GM12878 (cell line): Measurements from ENCODE around the gene KLHDC10. TPM values are rescaled to one million over a fixed set of nuclear protein-coding genes. Genes with fewer than 3 reads are reported as not detected.

Experiments
- BHLHE40 ChIP-seq, 2 experiments: fragments of 450-650 bp in 1 of 2; IDR thresholded peaks; 2 replicates each; pipeline ENCODE4 v1.6.1; 2011 to 2017; ENCODE audit warnings: low read depth in 2 of 2, borderline replicate concordance in 1 of 2, improper control_type of control experiment in 1 of 2, low read length in 1 of 2, mild to moderate bottlenecking in 1 of 2
- BMI1 ChIP-seq: fragments of 450-650 bp; IDR thresholded peaks from 2 replicates; pipeline ENCODE4 v1.6.1; 2016; ENCODE audit warnings: mild to moderate bottlenecking, moderate library complexity, borderline replicate concordance
- CREM ChIP-seq: IDR thresholded peaks from 2 replicates; pipeline ENCODE4 v1.6.1; 2014; ENCODE audit warnings: antibody characterized with exemption, low read depth
- EZH2 ChIP-seq: IDR thresholded peaks from 2 replicates; pipeline ENCODE4 v1.6.1; 2012; ENCODE audit warnings: low read depth, mild to moderate bottlenecking, control low read depth, inconsistent platforms, low read length, borderline replicate concordance; ENCODE audit not compliant: control insufficient read depth
- IKZF2 ChIP-seq, 2 experiments: fragments of 450-650 bp; IDR thresholded peaks; 2 replicates each; pipeline ENCODE4 v1.6.1; 2017; ENCODE audit warnings: mild to moderate bottlenecking in 2 of 2, moderate library complexity in 2 of 2
- SIX5 ChIP-seq: IDR thresholded peaks from 2 replicates; pipeline ENCODE4 v1.6.1; 2011; ENCODE audit warnings: mild to moderate bottlenecking, low read depth, low read length, moderate library complexity; ENCODE audit not compliant: severe bottlenecking
- ZBED1 ChIP-seq: IDR thresholded peaks from 2 replicates; pipeline ENCODE4 v1.6.1; 2016; ENCODE audit warnings: borderline replicate concordance
- polyA plus RNA-seq, 11 experiments: library from polyadenylated mRNA; depleted of rRNA in 4 of 11; unstranded in 6 of 11; stranded (reverse) in 5 of 11; fragments of >200 nt; fragmentation: Nextera tagmentation in 4 of 11; fragmentation: Illumina TruSeq in 1 of 11; extraction: Ambion mirVana in 4 of 11; extraction: Trizol in 1 of 11; gene quantifications; 1 replicate in 1 of 11; 2 replicates in 10 of 11; pipeline versions ENCODE4 v1.2.1 to v1.2.3, GENCODE V29; 2011 to 2016; ENCODE audit warnings: inconsistent platforms in 2 of 11, missing spikeins in 2 of 11, low read depth in 1 of 11
- total RNA-seq, 4 experiments: library from RNA; depleted of rRNA in 3 of 4; stranded (reverse); fragments of >200 nt in 3 of 4; fragmentation: Illumina TruSeq in 1 of 4; extraction: Trizol in 1 of 4; gene quantifications; 2 replicates each; pipeline versions ENCODE4 v1.2.1 to v1.2.3, GENCODE V29; 2013 to 2021
- TF ChIP-seq, protein P1 (sequence below): fragments of 450-650 bp; IDR thresholded peaks from 2 replicates; pipeline ENCODE4 v1.6.1; 2017; ENCODE audit warnings: borderline replicate concordance
- TF ChIP-seq, protein P2 (sequence below): IDR thresholded peaks from 2 replicates; pipeline ENCODE4 v1.6.1; 2012; ENCODE audit warnings: low read length, inconsistent platforms
- TF ChIP-seq, protein P3 (sequence below): IDR thresholded peaks from 2 replicates; pipeline ENCODE4 v1.6.1; 2012; ENCODE audit warnings: low read depth, low read length, improper control_type of control experiment
- TF ChIP-seq, protein P4 (sequence below): IDR thresholded peaks from 2 replicates; pipeline ENCODE4 v1.6.1; 2012; ENCODE audit warnings: improper control_type of control experiment, low read depth, low read length; ENCODE audit not compliant: insufficient replicate concordance

KLHDC10 gene
- total and polyA plus RNA-seq, 10 of the 15 experiments (the other 5 are each of a cell fraction or from before 2014, with no cell fraction given), result 2.9 to 20.6 (median 9.4) TPM

DNA sequence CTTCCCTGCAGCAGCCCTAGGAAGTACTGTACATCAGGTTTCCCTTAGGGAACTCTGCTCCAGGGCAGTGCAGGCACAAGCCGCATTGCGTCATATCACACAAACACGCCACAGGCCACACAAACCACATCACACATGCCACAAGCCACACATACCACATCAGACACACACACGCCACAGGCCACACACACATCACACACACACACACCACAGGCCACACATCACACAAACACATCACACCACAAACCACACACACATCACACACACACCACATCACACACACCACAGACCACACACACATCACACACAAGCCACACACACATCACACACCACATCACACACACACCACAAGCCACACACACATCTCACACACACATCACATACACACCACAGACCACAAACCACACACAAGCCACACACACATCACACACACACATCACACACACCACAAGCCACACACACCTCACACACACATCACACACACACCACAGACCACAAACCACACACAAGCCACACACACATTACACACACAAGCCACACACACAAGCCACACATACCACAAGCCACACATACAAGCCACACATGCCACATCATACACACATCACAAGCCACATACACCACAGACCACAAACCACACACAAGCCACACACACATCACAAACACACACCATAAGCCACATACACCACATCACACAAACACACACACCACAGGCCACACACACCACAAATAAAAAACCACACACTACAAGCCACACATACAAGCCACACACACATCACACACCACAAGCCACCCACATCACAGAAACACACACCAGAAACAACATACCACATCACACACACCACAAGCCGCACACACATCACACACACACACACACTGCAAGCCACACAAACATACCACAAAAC, 81.5 kb downstream of the KLHDC10 start (continued):
- peak; percentile 55 to 73 for TF ChIP-seq IKZF2 (IDR thresholded peaks at IDR 0.05)
- TF ChIP-seq, protein P1, sequence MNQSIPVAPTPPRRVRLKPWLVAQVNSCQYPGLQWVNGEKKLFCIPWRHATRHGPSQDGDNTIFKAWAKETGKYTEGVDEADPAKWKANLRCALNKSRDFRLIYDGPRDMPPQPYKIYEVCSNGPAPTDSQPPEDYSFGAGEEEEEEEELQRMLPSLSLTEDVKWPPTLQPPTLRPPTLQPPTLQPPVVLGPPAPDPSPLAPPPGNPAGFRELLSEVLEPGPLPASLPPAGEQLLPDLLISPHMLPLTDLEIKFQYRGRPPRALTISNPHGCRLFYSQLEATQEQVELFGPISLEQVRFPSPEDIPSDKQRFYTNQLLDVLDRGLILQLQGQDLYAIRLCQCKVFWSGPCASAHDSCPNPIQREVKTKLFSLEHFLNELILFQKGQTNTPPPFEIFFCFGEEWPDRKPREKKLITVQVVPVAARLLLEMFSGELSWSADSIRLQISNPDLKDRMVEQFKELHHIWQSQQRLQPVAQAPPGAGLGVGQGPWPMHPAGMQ, result peak; percentile 77
- peak; percentile 89; the same call in 1 of the 2 replicates for TF ChIP-seq EZH2
- TF ChIP-seq CREM, result peak; percentile 47; the same call in 1 of the 2 replicates
- TF ChIP-seq, protein P2, sequence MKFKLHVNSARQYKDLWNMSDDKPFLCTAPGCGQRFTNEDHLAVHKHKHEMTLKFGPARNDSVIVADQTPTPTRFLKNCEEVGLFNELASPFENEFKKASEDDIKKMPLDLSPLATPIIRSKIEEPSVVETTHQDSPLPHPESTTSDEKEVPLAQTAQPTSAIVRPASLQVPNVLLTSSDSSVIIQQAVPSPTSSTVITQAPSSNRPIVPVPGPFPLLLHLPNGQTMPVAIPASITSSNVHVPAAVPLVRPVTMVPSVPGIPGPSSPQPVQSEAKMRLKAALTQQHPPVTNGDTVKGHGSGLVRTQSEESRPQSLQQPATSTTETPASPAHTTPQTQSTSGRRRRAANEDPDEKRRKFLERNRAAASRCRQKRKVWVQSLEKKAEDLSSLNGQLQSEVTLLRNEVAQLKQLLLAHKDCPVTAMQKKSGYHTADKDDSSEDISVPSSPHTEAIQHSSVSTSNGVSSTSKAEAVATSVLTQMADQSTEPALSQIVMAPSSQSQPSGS, result peak; percentile 44; the same call in 1 of the 2 replicates
- TF ChIP-seq, protein P3, sequence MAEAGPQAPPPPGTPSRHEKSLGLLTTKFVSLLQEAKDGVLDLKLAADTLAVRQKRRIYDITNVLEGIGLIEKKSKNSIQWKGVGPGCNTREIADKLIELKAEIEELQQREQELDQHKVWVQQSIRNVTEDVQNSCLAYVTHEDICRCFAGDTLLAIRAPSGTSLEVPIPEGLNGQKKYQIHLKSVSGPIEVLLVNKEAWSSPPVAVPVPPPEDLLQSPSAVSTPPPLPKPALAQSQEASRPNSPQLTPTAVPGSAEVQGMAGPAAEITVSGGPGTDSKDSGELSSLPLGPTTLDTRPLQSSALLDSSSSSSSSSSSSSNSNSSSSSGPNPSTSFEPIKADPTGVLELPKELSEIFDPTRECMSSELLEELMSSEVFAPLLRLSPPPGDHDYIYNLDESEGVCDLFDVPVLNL, result no peak
- no peak for TF ChIP-seq SIX5
- TF ChIP-seq, protein P4, sequence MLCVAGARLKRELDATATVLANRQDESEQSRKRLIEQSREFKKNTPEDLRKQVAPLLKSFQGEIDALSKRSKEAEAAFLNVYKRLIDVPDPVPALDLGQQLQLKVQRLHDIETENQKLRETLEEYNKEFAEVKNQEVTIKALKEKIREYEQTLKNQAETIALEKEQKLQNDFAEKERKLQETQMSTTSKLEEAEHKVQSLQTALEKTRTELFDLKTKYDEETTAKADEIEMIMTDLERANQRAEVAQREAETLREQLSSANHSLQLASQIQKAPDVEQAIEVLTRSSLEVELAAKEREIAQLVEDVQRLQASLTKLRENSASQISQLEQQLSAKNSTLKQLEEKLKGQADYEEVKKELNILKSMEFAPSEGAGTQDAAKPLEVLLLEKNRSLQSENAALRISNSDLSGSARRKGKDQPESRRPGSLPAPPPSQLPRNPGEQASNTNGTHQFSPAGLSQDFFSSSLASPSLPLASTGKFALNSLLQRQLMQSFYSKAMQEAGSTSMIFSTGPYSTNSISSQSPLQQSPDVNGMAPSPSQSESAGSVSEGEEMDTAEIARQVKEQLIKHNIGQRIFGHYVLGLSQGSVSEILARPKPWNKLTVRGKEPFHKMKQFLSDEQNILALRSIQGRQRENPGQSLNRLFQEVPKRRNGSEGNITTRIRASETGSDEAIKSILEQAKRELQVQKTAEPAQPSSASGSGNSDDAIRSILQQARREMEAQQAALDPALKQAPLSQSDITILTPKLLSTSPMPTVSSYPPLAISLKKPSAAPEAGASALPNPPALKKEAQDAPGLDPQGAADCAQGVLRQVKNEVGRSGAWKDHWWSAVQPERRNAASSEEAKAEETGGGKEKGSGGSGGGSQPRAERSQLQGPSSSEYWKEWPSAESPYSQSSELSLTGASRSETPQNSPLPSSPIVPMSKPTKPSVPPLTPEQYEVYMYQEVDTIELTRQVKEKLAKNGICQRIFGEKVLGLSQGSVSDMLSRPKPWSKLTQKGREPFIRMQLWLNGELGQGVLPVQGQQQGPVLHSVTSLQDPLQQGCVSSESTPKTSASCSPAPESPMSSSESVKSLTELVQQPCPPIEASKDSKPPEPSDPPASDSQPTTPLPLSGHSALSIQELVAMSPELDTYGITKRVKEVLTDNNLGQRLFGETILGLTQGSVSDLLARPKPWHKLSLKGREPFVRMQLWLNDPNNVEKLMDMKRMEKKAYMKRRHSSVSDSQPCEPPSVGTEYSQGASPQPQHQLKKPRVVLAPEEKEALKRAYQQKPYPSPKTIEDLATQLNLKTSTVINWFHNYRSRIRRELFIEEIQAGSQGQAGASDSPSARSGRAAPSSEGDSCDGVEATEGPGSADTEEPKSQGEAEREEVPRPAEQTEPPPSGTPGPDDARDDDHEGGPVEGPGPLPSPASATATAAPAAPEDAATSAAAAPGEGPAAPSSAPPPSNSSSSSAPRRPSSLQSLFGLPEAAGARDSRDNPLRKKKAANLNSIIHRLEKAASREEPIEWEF, result no peak
- peak; percentile 40; the same call in 1 of the 2 replicates for TF ChIP-seq ZBED1
- peak; percentile 49; the same call in 1 of the 2 replicates for TF ChIP-seq BMI1
- TF ChIP-seq BHLHE40 (IDR thresholded peaks at IDR 0.05; ENCODE audit: borderline replicate concordance in 1 of 2, low read depth in 2 of 2, low read length in 1 of 2), result peak in 1 of 2 experiments; percentile 85; a peak in 3 of 4 replicates
